HG03439 (cell line): Measurements from ENCODE around the gene DCTN5.
A peak's percentile ranks its signal among the peaks of the same experiment; 100 is the strongest.
"Not testable (repeated sequence)": the region's sequence is repeated elsewhere in the genome, so short reads cannot be mapped to it uniquely, and the experiment has no call there.

ENCODE experiments used
- ATAC-seq: cut with Tn5 transposase; IDR thresholded peaks from one replicate; pipeline ENCODE4 v1.9.1; 2021; ENCODE audit warnings: mild to moderate bottlenecking, moderate library complexity; ENCODE audit not compliant: unreplicated experiment

The DCTN5 gene

DNA sequence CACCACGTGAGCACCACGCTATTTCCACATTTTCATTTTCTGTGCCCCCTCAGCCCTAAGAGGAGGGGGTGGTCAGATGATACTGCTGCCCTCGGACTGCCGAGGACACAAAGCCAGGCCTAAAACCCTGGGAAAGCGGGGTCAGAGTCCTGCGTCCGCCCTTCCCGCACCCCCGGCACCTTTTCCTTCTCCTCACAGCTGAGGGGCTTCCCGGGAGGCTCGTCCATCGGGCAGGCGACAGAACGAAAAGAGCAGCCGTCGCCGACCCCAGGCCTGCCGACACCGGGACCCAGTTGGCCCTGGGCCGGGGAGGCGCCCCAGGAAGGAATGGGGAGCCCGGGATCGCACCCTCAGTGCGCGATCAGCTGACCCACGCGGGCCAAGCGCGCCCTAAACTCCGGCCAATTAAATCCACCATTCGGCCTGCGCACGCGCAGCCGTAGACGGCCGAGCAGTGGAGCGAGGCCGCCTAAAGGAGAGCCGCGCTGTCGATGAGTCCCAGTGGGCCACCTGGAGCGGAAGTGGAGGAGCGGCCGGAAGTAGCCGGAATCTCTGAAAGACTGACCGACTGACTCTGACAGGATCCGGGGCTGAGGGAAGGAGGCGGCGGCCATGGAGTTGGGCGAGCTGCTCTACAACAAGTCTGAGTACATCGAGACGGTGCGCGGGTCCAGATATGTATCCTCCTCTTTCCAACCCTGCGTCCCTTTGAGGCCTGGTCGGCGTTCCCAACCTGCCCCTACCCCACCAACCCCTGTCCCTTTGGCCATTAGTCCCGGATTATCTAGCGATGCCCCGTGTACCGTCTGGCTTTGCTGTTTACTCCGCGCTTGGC lies at the start of gene DCTN5, which contains the start of gene PALB2:
Gene DCTN5, plus strand, starts transcription at position 536 of the 835 bp plus-strand sequence. Its CDS starts 77 bp downstream, at position 613.
Gene PALB2, minus strand, starts transcription at position 380 of the 835 bp plus-strand sequence. Its CDS starts 153 bp downstream, at position 227.
- ATAC-seq: peak; percentile 96

DNA sequence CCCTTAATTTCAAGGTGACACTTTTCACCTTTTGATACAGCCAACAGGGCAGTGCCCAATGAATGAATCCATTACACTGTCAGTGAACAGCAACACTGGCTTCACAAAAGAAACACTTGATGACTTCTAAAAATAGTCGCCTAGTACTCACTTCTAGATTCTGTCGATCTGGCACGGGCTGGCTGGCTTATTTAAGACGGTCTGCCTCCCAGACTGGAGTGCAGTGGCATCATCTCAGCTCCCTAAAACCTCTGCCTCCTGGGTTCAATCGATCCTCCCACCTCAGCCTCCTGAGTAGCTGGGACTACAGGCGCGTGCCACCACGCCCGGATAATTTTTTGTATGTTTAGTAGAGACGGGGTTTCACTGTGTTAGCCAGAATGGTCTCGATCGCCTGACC lies 47.1 kb upstream of the DCTN5 start:
- ATAC-seq: no peak

DNA sequence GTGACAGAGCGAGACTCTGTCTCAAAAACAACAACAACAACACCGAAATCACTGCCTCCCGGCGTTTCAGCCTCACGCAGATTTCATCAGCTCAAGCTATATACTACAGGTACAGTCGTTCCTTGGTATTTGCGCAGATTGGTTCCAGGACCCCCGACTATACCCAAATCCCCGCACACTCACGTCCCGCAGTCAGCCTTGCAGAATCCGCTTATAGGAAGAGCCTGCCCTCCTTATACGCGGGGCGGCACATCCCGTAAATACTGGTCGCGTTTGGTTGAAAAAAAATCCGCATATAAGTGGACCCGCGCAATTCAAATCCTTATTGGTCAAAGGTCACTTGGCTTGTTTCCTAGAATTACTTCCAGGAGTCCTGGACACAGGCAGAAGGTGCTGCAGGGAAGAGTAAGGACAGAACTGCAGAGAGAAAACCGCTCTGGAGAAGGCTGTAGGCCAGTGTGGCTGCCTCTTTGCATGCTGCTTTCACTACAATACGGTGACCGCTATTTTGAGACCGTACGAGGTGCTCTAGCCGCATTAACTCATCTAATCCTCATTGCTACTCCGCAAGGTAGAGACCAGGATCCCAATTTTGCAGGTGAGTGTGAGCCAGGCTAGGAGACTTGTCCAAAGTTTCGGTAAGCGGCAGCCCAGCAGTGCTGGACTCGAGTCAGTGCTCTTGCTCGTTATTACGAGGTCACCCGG lies 45.9 kb upstream of the DCTN5 start:
- no peak for ATAC-seq

DNA sequence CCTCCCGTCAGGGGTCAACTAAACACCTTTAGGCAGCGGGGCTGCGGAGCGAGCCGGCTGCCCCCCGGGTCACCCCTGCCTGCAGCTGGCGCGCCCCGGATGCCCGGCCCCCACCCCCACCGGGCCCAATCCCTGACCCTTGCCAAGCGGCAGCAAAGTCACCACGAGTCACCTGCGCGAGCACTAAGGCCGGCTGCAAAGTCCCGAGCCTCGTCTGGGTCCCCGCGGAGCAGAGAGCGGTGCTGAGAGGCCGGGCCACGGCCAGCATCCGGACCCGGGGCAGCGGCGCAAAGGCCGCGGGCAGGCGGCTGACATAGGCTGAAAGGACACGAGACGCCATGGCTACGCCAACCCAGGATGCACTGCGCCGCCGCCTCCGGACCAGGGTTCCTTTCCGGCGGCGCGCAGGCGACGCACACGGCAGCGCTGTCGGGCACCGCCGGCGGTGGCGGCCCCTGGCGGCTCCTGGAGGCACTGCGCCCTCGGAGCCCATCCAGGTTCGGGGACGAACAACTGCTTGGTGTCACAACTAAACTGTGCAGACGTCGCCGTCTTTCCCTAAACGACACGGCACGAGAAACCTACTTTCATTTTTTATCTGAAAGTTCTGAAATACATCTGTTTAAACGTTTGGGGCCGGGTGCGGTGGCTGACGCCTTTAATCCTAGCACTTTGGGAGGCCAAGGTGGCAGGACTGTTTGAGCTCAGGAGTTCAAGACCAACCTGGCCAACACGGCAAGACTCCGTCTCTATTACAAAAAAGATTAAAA lies 45.1 kb upstream of the DCTN5 start, which contains the start of gene NDUFAB1:
Gene NDUFAB1, minus strand, starts transcription at position 366 of the 770 bp plus-strand sequence. Its CDS starts 26 bp downstream, at position 340.
- peak; percentile 89 for ATAC-seq

DNA sequence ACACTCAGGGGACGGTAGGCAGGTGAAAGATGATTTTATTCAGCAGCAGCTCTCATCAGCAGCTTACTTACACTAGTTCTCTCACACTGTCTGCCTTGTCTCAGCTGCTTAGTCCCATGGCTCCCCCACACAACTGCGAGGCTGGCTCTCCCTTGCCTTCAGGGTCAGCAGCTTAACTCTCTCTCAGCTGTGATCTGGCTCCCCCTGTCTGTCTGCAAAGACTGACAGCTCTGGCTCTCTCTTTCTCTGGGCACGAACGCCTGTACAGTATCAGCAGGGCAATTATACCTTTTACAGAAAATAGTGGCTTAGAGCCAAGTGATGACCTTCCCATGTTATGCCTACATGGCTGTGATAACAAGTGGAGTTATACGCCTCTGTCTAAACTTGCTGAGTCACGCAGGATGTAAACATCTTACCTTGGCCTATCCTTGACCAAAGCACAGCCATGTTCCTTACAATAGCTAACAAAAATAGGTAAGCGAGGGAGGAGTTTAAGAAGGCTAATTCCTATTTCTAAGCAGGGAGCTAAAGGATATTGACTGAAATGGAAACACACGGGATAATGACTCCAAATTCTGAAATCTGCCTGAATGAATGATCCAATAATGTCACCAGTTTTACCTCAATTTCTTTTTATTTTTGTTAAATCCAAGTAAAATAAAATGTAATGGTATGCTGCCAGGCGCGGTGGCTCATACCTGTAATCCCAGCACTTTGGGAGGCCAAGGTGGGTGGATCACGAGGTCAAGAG lies 44.1 kb upstream of the DCTN5 start:
- ATAC-seq: no peak

DNA sequence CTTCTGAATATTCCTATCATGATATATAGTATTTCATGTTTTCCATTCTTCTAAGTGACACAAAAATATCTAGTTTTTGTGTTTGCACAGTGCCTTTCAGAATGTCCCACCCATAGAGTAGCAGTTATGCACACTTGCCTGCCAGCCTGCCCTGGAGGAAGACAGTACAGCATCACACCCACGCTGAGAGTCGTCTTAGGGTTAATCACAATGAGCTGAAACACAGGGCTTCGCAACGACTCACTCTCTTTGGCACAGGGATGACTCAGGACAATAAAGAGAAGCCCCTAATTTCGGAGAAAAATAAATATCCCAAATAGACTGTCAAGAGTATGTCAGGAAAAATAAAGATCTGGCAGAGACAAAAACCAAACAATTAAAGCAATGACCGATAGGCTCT lies 33.5 kb upstream of the DCTN5 start:
- ATAC-seq: no peak

GRCh38 chr16:23608194-23608593 lies 33.1 kb upstream of the DCTN5 start:
- ATAC-seq: no peak

- ATAC-seq: no peak
Observed at GRCh38 chr16:23609929-23610328, 31.3 kb upstream of the DCTN5 start.

DNA sequence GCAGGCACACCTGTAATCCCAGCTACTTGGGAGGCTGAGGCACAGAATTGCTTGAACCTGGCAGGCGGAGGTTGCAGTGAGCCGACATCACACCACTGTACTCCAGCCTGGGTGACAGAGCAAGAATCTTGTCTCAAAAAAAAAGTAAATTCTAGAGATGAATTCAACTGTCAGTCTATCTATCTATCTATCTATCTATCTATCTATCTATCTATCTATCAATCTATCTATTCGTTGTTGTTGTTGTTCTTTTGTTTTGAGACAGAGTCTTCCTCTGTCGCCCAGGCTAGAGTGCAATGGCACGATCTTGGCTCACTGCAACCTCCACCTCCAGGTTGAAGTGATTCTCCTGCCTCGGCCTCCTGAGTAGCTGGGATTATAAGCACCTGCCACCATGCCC lies 30.4 kb upstream of the DCTN5 start:
- ATAC-seq: not testable (repeated sequence)

GRCh38 chr16:23611936-23612335 lies 29.3 kb upstream of the DCTN5 start:
- no peak for ATAC-seq

DNA sequence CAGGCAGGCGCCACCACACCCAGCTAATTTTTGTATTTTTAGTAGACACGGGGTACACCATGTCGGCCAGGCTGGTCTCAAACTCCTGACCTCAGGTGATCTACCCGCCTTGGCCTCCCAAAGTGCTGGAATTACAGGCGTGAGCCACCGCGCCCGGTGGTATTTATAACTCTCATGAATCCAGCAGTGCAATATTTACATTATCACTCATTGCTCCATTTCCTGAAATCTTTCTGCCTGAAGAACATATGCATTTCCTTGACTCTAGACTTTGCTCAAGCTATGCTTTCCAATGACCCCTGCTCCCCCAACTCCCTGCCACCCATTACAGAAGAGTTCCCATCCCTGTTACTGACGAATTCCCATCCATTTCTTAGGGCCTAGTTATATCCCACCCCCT lies 25.5 kb upstream of the DCTN5 start:
- no peak for ATAC-seq

DNA sequence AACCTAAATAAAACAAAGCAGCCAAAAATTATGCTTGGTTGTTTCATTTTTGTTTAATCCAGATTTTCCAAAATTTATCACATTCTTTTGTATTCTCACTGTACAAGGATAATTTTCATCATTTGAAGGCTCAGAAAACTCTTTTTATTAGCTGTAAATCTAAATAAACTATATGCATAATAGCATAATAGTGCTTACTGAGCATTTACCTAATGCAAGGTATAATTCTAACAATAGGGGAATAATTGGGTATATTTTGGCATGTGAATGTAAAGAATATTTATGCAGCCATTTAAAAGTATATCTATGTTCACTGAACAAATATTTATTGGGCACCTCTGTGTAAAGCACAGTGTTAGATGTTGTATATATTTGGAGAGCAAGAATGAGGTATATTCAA lies 17.2 kb upstream of the DCTN5 start:
- ATAC-seq: no peak

- no peak for ATAC-seq
Observed at GRCh38 chr16:23629516-23629915, 11.8 kb upstream of the DCTN5 start.

GRCh38 chr16:23631874-23632273 lies 9.4 kb upstream of the DCTN5 start:
- ATAC-seq: not testable (repeated sequence)

DNA sequence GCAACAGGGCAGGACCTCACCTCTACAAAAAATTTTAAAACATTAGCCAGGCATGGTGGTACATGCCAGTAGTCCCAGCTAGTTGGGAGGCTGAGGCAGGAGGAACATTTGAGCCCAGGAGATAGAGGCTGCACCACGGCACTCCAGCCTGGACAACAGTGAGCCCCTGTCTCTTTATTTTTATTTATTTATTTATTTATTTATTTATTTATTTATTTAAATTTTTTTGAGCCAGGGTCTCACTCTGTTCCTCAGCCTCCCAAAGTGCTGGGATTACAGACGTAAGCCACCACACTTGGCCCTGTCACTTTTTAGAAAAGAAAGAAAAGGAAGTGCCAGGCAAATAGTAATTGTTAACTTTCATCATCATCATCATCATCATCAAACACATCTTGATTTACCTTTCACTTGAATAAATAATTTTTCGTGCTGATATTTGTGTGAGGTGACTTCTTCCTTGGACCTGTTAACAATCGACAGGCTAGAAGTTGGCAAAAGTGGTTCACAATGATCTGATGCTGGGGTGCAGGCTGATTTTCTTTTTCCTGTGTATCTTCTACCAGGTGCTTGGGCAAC lies 6.7 kb upstream of the DCTN5 start:
- ATAC-seq: no peak

- no peak for ATAC-seq
Observed at GRCh38 chr16:23635958-23636357, 5.3 kb upstream of the DCTN5 start.

- ATAC-seq: no peak
Observed at GRCh38 chr16:23640615-23640930, 693 bp upstream of the DCTN5 start.

GRCh38 chr16:23642246-23642774 lies 1.0 kb downstream of the DCTN5 start:
- no peak for ATAC-seq

DNA sequence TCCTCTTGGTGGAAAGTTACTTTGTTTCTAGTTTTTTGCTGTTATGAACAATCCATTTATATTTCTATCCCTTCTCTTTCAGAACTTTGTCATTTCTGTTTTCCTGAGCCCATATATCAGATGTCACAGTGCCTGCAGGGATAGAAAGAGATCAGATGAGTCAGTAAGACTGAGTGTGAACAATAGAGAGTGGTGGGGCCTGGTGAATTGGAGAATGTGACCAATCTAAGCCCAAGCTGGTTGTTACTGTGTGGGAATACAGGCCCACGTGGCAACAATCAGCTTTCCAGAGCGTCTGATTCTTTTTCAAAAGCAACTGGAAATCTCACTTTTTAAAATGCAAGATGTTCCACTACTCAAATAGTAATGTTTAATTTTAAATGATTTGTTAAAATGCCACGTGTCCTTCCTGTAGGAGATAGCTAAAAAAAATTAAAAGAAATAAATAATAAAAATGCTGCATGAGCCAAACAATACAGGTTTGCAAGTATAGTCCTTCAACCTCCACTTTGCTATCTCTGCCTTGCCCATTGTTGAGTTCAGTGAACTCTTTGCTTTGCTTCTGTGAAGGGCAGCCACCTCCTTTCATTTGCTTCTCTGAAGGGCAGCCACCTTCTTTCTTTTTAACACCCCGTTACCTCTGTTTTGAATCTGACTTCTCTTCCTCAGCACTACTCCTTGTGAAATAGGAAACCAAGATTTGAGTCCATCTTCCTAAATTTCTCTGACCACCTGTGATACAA lies 9.6 kb downstream of the DCTN5 start:
- ATAC-seq: no peak
